ENCODE data around the gene SNX7.

DNA sequence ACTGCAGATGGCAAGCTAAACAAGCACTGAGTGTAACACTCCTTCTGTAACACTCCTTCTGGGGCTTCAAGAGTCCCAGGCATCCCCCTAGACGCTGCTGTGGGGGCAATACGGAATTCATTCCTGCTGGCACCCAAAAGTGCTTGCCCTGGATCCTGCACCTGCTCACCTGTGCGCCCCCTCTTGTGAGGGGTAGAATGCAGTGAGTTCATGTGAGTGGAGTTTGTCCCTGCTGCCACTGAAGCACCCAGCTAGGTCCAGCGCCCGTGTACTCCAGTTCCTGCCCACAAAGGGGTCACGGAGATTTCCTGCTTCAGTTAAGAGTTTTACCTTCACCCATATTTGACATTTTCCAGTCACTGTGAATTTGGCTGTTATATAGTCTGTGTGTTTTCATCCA lies 130.0 kb downstream of the SNX7 start:
- TF ChIP-seq CTCF (IDR thresholded peaks at IDR 0.05) (no peak), POLR2A (IDR thresholded peaks at IDR 0.05) (no peak), EP300 (IDR thresholded peaks at IDR 0.05) (no peak), POLR2AphosphoS5 (IDR thresholded peaks at IDR 0.05) (no peak)
